ENCODE results near the gene BRPF1. TPM values are rescaled to one million over a fixed set of nuclear protein-coding genes. Genes with fewer than 3 reads are reported as not detected.

The BRPF1 gene
- total and polyA plus RNA-seq, 10 of the 15 experiments (the other 5 are each of a cell fraction or from before 2014, with no cell fraction given), result 1.2 to 25.3 (median 13.6) TPM

GRCh38 chr3:9701006-9701405 is 30.5 kb upstream of the BRPF1 start:
- Histone ChIP-seq H3K36me3 (ENCODE audit: control insufficient read depth in 2 of 2, insufficient read depth in 2 of 2, low read length in 1 of 2) (peaks cover 5 to 10% of the 10 kb centered on the region in 2 experiments; a peak in 3 of 4 replicates), H3K9me3 (replicated peaks; ENCODE audit: control insufficient read depth, insufficient read depth, low read length) (no peaks in the 10 kb centered on the region), H4K20me1 (ENCODE audit: control insufficient read depth, insufficient read depth) (no peaks in the 10 kb centered on the region), H3K79me2 (ENCODE audit: control insufficient read depth, insufficient read depth, low read length) (no peaks in the 10 kb centered on the region), H3K27ac (ENCODE audit: control insufficient read depth, insufficient read depth) (no peak overlapping the region), H3K9ac (ENCODE audit: control insufficient read depth, insufficient read depth, low read length) (no peak overlapping the region), H3K4me3 (no peak overlapping the region), H3K27me3 (replicated peaks in 1 of 2; ENCODE audit: control insufficient read depth in 2 of 2, insufficient read depth in 2 of 2, low read length in 1 of 2) (peaks cover 0 to 3% of the 10 kb centered on the region in 2 experiments; a peak in 1 of 4 replicates), H2AFZ (ENCODE audit: control insufficient read depth, low read depth, low read length) (no peak overlapping the region), H3K4me2 (ENCODE audit: control insufficient read depth, insufficient read depth) (no peak overlapping the region), H3K4me1 (ENCODE audit: control insufficient read depth, insufficient read depth, low read length) (no peaks in the 10 kb centered on the region)
- FAIRE-seq (no peak), DNase-seq (ENCODE audit: low read depth, low spot score) (no peak), ATAC-seq (no peak)
- in situ Hi-C loops (cut with MboI) (no loop called here), intact Hi-C loops (cut with micrococcal nuclease; ENCODE audit: unreplicated experiment) (no loop called here)
- TF ChIP-seq, protein P1, sequence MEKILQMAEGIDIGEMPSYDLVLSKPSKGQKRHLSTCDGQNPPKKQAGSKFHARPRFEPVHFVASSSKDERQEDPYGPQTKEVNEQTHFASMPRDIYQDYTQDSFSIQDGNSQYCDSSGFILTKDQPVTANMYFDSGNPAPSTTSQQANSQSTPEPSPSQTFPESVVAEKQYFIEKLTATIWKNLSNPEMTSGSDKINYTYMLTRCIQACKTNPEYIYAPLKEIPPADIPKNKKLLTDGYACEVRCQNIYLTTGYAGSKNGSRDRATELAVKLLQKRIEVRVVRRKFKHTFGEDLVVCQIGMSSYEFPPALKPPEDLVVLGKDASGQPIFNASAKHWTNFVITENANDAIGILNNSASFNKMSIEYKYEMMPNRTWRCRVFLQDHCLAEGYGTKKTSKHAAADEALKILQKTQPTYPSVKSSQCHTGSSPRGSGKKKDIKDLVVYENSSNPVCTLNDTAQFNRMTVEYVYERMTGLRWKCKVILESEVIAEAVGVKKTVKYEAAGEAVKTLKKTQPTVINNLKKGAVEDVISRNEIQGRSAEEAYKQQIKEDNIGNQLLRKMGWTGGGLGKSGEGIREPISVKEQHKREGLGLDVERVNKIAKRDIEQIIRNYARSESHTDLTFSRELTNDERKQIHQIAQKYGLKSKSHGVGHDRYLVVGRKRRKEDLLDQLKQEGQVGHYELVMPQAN (conservative IDR thresholded peaks at IDR 0.05), result no peak
- TF ChIP-seq ATF7 (IDR thresholded peaks at IDR 0.05; ENCODE audit: low read depth) (no peak), EP300 (IDR thresholded peaks at IDR 0.05; ENCODE audit: borderline replicate concordance in 1 of 2, control insufficient read depth in 1 of 2, low read depth in 2 of 2, low read length in 2 of 2) (no peak), CBX3 (IDR thresholded peaks at IDR 0.05; ENCODE audit: borderline replicate concordance, low read depth) (no peak), CBX5 (IDR thresholded peaks at IDR 0.05; ENCODE audit: low read depth) (no peak), MTA2 (IDR thresholded peaks at IDR 0.05; ENCODE audit: low read depth) (no peak), PAX8 (IDR thresholded peaks at IDR 0.05) (no peak), SIX5 (IDR thresholded peaks at IDR 0.05; ENCODE audit: low read depth, low read length, severe bottlenecking) (no peak), NFXL1 (IDR thresholded peaks at IDR 0.05; ENCODE audit: borderline replicate concordance) (no peak), CHD1 (IDR thresholded peaks at IDR 0.05; ENCODE audit: low read depth, low read length) (no peak), POLR2AphosphoS5 (IDR thresholded peaks at IDR 0.05; ENCODE audit: low read length) (no peak), E4F1 (IDR thresholded peaks at IDR 0.05; ENCODE audit: borderline replicate concordance, partially characterized antibody) (no peak)
- TF ChIP-seq, protein P2, sequence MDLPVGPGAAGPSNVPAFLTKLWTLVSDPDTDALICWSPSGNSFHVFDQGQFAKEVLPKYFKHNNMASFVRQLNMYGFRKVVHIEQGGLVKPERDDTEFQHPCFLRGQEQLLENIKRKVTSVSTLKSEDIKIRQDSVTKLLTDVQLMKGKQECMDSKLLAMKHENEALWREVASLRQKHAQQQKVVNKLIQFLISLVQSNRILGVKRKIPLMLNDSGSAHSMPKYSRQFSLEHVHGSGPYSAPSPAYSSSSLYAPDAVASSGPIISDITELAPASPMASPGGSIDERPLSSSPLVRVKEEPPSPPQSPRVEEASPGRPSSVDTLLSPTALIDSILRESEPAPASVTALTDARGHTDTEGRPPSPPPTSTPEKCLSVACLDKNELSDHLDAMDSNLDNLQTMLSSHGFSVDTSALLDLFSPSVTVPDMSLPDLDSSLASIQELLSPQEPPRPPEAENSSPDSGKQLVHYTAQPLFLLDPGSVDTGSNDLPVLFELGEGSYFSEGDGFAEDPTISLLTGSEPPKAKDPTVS (IDR thresholded peaks at IDR 0.05; ENCODE audit: low read depth, low read length), result no peak
- WGBS (ENCODE audit: insufficient coverage, insufficient replicate concordance, low lambda C conversion rate, missing lambda C conversion rate), result 99% methylated on average over 7 of the region's 7 CpGs
- ChIA-PET CTCF (interaction anchor here (1.0 kb wide), 1 partner anchor 197 kb away, joined by 5 read pairs; no protein-coding TSS in a partner anchor), POLR2A (interaction anchor here (0.6 kb wide), 1 partner anchor 386 kb away, joined by 3 read pairs; no protein-coding TSS in a partner anchor), SMC1A (ENCODE audit: uncharacterized antibody, unreplicated experiment) (no interaction called here), RAD21 (ENCODE audit: unreplicated experiment) (interaction anchor here (0.8 kb wide), 1 partner anchor 52 kb away, joined by 3 read pairs; no protein-coding TSS in a partner anchor)
- no TSS peak for BruUV-seq (replicated peaks)

Measured in GM12878 (cell line).